Subcutaneous abdominal adipose tissue (tissue), 5 donors: ENCODE data around the gene UPK3A.

ENCODE experiments used
- H3K27ac ChIP-seq: one replicate; pipeline ENCODE4 v1.7.0; 2013; ENCODE audit warnings: low read depth, mild to moderate bottlenecking, inconsistent platforms, low read length, moderate library complexity
- H3K27me3 ChIP-seq, 5 donors: one replicate each; pipeline ENCODE4 v1.7.0; 2013; ENCODE audit warnings: low read length in 5 of 5, inconsistent platforms in 1 of 5; ENCODE audit not compliant: control insufficient read depth in 5 of 5, insufficient read depth in 4 of 5
- H3K36me3 ChIP-seq, 5 donors: one replicate each; pipeline ENCODE4 v1.7.0; 2013; ENCODE audit warnings: low read length in 5 of 5; ENCODE audit not compliant: control insufficient read depth in 5 of 5, insufficient read depth in 5 of 5
- H3K4me1 ChIP-seq, 5 donors: one replicate each; pipeline ENCODE4 v1.7.0; 2013; ENCODE audit warnings: low read length in 5 of 5, mild to moderate bottlenecking in 3 of 5, moderate library complexity in 1 of 5; ENCODE audit not compliant: control insufficient read depth in 5 of 5, insufficient read depth in 5 of 5
- H3K4me3 ChIP-seq, 5 donors: one replicate each; pipeline ENCODE4 v1.7.0; 2013; ENCODE audit warnings: low read length in 5 of 5, low read depth in 1 of 5
- H3K9ac ChIP-seq, 5 donors: one replicate each; pipeline ENCODE4 v1.7.0; 2013; ENCODE audit warnings: low read length in 5 of 5, mild to moderate bottlenecking in 4 of 5, moderate library complexity in 3 of 5
- H3K9me3 ChIP-seq, 5 donors: one replicate each; pipeline ENCODE4 v1.7.0; 2013; ENCODE audit warnings: low read length in 5 of 5; ENCODE audit not compliant: control insufficient read depth in 5 of 5
- donor health status: healthy.
- donor health status: healthy.
- donor health status: healthy.
- donor health status: healthy.
- donor health status: healthy.

The UPK3A gene

DNA sequence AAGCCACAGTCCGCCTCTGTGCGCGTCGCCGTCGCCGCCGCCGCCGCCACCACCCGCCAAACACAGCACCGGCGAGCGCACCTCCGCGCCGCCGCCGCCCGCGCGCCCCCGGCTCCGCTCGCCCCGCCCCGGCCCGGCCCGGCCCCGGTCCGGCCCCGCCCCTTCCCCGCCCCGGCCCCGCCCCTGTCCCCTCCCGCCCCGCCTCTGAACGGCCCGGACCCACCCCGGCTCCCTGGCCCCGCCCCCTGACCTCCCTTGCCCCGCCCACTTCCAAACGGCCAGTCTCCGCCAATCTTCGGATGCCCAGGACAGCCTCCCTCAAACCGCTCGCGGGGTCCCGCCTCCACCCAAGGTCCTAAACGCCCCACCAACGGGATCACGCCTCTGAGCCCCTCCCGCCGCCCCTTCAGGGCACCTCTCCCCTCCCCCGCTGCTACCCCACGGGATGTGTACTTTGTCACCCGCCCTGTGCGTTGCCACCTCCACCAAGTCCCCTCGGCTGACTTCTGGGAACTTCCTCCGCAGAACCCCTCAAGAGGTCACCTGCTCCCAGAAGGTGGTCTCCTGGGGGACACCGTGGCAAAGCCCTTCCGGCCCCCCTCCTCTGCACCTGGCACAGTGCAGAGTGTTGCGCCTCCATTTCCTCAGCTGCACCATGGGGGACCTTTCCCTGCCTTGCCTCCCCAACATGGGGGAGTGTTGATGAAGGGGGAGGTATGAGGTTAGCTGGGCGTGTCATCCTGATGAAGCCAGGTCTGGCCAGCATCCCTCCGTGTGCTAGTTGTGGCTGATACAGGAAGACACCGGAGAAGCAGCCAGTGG is 43.7 kb upstream of the UPK3A start, which contains the start of gene KIAA0930:
Gene KIAA0930 (minus strand): TSS at position 85 of the 822 bp plus-strand sequence. CDS start 191 bp downstream, outside the sequence.
- Histone ChIP-seq H3K27me3 (no peaks in the 10 kb centered on the region), H3K9me3 (no peaks in the 10 kb centered on the region), H3K4me1 (peaks cover 0 to 54% (median 39%) of the 10 kb centered on the region in 5 donors), H3K4me3 (peak within 1 kb of the TSS; percentile 53 to 84 (median 77)), H3K36me3 (peaks cover 0 to 17% (median 4%) of the 10 kb centered on the region in 5 donors), H3K27ac (peak within 1 kb of the TSS; percentile 23), H3K9ac (peak within 1 kb of the TSS in 4 of 5 donors; percentile 44 to 76 (median 75))

DNA sequence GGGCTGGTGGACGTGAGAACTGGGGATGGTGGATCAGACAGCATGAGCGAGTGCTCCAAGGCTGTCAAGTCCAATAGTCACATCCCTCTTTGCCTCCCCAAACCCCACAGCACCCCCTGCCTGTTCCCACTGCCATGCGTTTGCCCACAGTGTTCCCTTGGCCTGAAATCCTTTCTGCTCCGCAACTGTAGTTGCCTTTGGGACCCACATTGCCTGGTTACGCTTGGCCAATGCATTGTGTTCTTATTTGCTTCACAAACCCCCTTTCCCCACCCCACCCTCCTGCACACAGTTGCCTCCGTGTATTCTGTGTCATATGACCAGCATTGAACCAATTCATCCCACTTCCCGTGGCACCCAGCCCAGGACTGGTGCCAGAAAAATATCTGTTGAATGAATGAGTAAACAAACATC is 42.0 kb upstream of the UPK3A start:
- Histone ChIP-seq H3K27me3 (no peaks in the 10 kb centered on the region), H3K4me1 (peaks cover 0 to 43% (median 31%) of the 10 kb centered on the region in 5 donors), H3K9ac (no peak overlapping the region), H3K36me3 (peaks cover 0 to 4% (median 3%) of the 10 kb centered on the region in 5 donors), H3K27ac (no peak overlapping the region), H3K9me3 (no peaks in the 10 kb centered on the region), H3K4me3 (no peak overlapping the region)

DNA sequence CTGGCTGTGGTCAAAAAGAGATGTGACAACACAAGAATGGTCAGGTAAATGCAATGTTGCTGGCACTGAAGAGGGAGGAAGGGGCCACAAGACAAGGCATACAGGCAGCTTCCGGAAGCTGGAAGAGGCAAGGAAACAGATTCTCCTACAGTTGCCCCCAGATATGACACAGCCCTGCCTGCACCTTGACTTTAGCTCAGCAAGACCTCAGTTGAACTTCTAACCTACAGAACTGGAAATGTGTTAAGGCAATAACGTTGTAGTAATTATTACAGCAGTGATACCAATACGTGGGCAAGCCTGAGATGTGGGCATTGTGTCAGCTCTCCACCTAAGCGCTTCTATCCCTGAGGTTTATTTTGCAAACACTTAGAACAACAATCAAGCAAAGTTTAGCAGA is 39.8 kb upstream of the UPK3A start:
- H3K27ac ChIP-seq, result no peak overlapping the region
- H3K4me3 ChIP-seq, result no peak overlapping the region
- H3K27me3 ChIP-seq, result no peaks in the 10 kb centered on the region
- no peaks in the 10 kb centered on the region for H3K36me3 ChIP-seq
- no peaks in the 10 kb centered on the region for H3K9me3 ChIP-seq
- no peak overlapping the region for H3K9ac ChIP-seq
- H3K4me1 ChIP-seq, result peaks cover 0 to 27% (median 15%) of the 10 kb centered on the region in 5 donors

DNA sequence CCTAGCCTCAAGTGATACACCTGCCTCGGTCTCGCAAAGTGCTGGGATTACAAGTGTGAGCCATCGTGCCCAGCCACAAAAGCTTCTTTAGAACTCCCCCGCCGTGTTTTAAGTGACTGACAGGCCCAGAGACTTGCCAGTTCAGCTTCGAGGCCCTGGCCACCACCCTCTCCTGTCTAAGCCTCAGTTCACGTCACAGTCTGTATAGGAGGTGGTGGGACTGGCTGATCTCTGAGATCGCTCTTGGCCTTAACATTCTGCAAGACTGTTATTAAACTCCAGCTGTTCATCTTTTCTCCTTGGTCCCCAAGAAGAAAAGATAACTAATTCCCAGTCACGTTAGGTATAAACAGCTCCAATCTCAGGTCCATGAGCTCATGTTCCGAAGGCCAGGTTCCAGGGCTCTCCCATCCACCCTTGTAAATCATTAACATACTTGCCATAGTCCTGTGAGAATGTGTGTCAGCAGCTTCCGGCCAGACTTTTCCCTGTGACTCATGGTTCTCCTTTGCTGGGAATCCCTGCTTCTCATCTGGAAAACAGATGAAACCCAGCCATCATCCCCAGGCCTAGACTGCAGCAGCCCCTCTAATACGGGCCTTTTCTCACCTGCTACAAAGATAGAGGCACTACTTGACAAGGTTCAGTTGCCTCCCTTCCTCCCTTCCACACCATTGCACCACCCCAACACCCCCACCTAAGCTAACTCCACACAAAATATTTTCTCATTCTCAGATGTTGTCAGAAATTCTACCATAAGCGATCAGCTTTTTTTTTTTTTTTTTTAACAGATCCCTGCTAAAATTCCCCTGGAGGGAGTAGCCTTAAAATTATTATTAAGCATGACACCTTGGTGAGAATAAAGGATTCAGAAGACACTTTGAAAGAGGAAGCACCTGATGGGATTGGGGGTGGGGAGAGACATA is 38.4 kb upstream of the UPK3A start:
- Histone ChIP-seq H3K27ac (peak overlapping the region; percentile 7), H3K36me3 (no peaks in the 10 kb centered on the region), H3K4me3 (no peak overlapping the region), H3K4me1 (peaks cover 0 to 17% (median 6%) of the 10 kb centered on the region in 5 donors), H3K9me3 (no peaks in the 10 kb centered on the region), H3K9ac (no peak overlapping the region), H3K27me3 (peaks cover 0 to 4% (median 2%) of the 10 kb centered on the region in 5 donors)

DNA sequence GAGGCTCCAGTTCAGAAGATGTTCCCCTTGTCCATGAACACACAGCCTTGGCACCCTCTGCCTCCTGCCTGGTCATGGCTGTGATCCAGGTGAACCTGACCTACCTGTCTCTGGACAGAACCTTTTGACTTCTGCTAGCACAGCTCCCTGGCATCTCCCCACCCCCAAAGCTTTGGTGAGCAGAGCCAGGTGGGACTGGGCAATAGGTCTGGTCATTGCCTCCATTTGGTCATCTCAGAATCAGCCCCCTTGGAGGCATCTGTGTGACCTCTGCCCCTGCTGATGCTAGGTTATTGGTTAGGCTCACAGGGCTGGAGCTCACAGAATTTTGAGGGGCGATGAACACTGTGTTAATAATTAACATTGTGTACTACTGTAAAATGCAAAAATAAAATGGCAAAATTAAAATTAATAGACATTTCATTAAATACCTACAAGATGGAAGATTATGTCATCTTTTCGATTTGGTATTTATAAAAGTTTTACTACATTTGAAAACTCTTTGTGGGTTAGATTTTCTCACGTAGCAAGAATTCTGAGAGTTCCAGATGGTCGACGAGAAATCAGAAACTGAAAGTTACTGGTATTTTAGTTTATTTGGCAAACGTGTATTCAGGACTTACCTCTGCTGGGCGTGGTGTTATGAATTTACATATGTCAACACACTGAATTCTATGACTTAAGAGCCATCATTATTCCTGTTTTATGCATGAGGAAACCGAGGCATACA is 35.8 kb upstream of the UPK3A start:
- H3K4me3 ChIP-seq, result no peak overlapping the region
- no peaks in the 10 kb centered on the region for H3K9me3 ChIP-seq
- H3K4me1 ChIP-seq, result peaks cover 0 to 5% (median 3%) of the 10 kb centered on the region in 5 donors
- no peak overlapping the region for H3K27ac ChIP-seq
- no peaks in the 10 kb centered on the region for H3K36me3 ChIP-seq
- H3K9ac ChIP-seq, result no peak overlapping the region
- peaks cover 0 to 5% (median 3%) of the 10 kb centered on the region in 5 donors for H3K27me3 ChIP-seq

GRCh38 chr22:45251825-45252224 is 32.9 kb upstream of the UPK3A start:
- Histone ChIP-seq H3K9ac (no peak overlapping the region), H3K9me3 (no peaks in the 10 kb centered on the region), H3K36me3 (no peaks in the 10 kb centered on the region), H3K27me3 (peaks cover 0 to 5% (median 3%) of the 10 kb centered on the region in 5 donors), H3K4me1 (no peaks in the 10 kb centered on the region), H3K4me3 (no peak overlapping the region), H3K27ac (no peak overlapping the region)

DNA sequence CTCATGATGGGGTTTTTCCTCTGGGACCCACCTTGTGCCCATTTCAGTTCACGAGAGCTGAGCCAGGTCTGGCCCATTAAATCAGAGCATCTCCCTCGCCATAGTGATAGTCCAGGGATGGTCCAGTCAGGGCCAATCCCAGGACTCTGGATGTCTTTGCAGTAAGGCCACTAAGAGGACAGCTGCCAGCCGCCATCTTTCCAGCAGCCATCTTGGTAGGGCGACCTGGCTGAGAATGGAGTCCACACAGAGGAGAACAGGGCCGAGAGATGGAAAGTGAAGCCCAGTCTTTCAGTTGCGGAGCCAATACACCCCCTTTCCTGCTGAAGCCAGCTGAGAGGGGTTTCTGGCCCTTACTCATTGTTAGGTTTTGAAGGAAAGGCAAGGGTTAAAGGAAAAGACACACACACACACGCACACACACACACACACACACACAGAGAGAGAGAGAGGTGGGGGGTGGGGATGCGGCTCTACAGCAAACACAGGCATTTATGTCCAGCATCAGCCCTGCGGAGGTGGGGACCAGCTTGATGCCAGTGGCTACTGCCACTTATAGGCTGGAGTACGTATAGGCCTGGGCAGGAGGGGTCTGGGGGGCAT is 31.6 kb upstream of the UPK3A start:
- Histone ChIP-seq H3K27ac (no peak overlapping the region), H3K27me3 (peaks cover 0 to 5% (median 3%) of the 10 kb centered on the region in 5 donors), H3K9me3 (no peaks in the 10 kb centered on the region)

GRCh38 chr22:45254388-45254787 is 30.4 kb upstream of the UPK3A start:
- H3K4me1 ChIP-seq, result no peaks in the 10 kb centered on the region
- no peak overlapping the region for H3K9ac ChIP-seq
- H3K36me3 ChIP-seq, result no peaks in the 10 kb centered on the region
- H3K27ac ChIP-seq, result no peak overlapping the region
- peaks cover 0 to 5% (median 3%) of the 10 kb centered on the region in 5 donors for H3K27me3 ChIP-seq
- no peaks in the 10 kb centered on the region for H3K9me3 ChIP-seq
- no peak overlapping the region for H3K4me3 ChIP-seq

More for the DNA sequence above, 31.6 kb upstream of the UPK3A start:
- no peak overlapping the region for H3K4me3 ChIP-seq
- no peak overlapping the region for H3K9ac ChIP-seq
- H3K4me1 ChIP-seq, result no peaks in the 10 kb centered on the region
- no peaks in the 10 kb centered on the region for H3K36me3 ChIP-seq

- Histone ChIP-seq H3K36me3 (no peaks in the 10 kb centered on the region), H3K27ac (no peak overlapping the region), H3K4me1 (no peaks in the 10 kb centered on the region), H3K9ac (no peak overlapping the region), H3K4me3 (no peak overlapping the region), H3K9me3 (no peaks in the 10 kb centered on the region), H3K27me3 (peaks cover 0 to 5% (median 3%) of the 10 kb centered on the region in 5 donors)
Measured at GRCh38 chr22:45254789-45255278, 29.9 kb upstream of the UPK3A start.
